ENCODE results near the gene AMFR. TPM values are rescaled to one million over a fixed set of nuclear protein-coding genes. Genes with fewer than 3 reads are reported as not detected.

The AMFR gene
- total and polyA plus RNA-seq, 2 of the 8 experiments (the other 6 are each of a cell fraction or from before 2014, with no cell fraction given), result 18.6 to 21.7 TPM

DNA sequence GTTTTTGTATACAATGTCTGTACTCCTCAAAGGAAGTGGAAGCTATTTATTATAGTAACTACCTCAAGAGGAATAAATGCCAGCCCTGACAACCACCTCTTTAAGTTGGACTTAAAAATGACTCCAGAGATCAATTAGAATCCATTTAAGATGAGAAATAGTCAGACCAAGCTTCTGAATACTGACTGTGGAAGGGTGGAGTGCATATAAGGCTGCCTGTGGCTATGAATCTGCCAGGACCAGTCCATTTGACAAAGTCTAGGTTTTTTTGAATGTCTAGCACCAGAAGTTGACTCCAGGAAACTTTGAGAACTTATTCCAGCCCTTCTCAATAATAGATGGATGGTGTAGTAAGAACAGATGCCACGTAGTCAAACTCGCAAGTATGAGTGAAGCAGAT lies 41.0 kb upstream of the AMFR start (continued):
- TF ChIP-seq, protein P1, sequence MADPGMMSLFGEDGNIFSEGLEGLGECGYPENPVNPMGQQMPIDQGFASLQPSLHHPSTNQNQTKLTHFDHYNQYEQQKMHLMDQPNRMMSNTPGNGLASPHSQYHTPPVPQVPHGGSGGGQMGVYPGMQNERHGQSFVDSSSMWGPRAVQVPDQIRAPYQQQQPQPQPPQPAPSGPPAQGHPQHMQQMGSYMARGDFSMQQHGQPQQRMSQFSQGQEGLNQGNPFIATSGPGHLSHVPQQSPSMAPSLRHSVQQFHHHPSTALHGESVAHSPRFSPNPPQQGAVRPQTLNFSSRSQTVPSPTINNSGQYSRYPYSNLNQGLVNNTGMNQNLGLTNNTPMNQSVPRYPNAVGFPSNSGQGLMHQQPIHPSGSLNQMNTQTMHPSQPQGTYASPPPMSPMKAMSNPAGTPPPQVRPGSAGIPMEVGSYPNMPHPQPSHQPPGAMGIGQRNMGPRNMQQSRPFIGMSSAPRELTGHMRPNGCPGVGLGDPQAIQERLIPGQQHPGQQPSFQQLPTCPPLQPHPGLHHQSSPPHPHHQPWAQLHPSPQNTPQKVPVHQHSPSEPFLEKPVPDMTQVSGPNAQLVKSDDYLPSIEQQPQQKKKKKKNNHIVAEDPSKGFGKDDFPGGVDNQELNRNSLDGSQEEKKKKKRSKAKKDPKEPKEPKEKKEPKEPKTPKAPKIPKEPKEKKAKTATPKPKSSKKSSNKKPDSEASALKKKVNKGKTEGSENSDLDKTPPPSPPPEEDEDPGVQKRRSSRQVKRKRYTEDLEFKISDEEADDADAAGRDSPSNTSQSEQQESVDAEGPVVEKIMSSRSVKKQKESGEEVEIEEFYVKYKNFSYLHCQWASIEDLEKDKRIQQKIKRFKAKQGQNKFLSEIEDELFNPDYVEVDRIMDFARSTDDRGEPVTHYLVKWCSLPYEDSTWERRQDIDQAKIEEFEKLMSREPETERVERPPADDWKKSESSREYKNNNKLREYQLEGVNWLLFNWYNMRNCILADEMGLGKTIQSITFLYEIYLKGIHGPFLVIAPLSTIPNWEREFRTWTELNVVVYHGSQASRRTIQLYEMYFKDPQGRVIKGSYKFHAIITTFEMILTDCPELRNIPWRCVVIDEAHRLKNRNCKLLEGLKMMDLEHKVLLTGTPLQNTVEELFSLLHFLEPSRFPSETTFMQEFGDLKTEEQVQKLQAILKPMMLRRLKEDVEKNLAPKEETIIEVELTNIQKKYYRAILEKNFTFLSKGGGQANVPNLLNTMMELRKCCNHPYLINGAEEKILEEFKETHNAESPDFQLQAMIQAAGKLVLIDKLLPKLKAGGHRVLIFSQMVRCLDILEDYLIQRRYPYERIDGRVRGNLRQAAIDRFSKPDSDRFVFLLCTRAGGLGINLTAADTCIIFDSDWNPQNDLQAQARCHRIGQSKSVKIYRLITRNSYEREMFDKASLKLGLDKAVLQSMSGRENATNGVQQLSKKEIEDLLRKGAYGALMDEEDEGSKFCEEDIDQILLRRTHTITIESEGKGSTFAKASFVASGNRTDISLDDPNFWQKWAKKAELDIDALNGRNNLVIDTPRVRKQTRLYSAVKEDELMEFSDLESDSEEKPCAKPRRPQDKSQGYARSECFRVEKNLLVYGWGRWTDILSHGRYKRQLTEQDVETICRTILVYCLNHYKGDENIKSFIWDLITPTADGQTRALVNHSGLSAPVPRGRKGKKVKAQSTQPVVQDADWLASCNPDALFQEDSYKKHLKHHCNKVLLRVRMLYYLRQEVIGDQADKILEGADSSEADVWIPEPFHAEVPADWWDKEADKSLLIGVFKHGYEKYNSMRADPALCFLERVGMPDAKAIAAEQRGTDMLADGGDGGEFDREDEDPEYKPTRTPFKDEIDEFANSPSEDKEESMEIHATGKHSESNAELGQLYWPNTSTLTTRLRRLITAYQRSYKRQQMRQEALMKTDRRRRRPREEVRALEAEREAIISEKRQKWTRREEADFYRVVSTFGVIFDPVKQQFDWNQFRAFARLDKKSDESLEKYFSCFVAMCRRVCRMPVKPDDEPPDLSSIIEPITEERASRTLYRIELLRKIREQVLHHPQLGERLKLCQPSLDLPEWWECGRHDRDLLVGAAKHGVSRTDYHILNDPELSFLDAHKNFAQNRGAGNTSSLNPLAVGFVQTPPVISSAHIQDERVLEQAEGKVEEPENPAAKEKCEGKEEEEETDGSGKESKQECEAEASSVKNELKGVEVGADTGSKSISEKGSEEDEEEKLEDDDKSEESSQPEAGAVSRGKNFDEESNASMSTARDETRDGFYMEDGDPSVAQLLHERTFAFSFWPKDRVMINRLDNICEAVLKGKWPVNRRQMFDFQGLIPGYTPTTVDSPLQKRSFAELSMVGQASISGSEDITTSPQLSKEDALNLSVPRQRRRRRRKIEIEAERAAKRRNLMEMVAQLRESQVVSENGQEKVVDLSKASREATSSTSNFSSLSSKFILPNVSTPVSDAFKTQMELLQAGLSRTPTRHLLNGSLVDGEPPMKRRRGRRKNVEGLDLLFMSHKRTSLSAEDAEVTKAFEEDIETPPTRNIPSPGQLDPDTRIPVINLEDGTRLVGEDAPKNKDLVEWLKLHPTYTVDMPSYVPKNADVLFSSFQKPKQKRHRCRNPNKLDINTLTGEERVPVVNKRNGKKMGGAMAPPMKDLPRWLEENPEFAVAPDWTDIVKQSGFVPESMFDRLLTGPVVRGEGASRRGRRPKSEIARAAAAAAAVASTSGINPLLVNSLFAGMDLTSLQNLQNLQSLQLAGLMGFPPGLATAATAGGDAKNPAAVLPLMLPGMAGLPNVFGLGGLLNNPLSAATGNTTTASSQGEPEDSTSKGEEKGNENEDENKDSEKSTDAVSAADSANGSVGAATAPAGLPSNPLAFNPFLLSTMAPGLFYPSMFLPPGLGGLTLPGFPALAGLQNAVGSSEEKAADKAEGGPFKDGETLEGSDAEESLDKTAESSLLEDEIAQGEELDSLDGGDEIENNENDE (IDR thresholded peaks at IDR 0.05; ENCODE audit: insufficient replicate concordance, low read length), result no peak
- TF ChIP-seq TCF12 (IDR thresholded peaks at IDR 0.05; ENCODE audit: low read depth, low read length) (no peak), HDAC6 (IDR thresholded peaks at IDR 0.05; ENCODE audit: low read depth, low read length) (no peak), TEAD4 (IDR thresholded peaks at IDR 0.05; ENCODE audit: low read depth, low read length) (no peak), TAF7 (optimal IDR thresholded peaks at IDR 0.05; ENCODE audit: borderline replicate concordance, low read depth, low read length) (no peak), JUND (IDR thresholded peaks at IDR 0.05; ENCODE audit: low read length) (no peak), SAP30 (IDR thresholded peaks at IDR 0.05; ENCODE audit: insufficient read depth, insufficient replicate concordance, low read length) (no peak), PHF8 (conservative IDR thresholded peaks at IDR 0.05; ENCODE audit: low read depth, low read length) (no peak), BACH1 (IDR thresholded peaks at IDR 0.05; ENCODE audit: low read length) (no peak), SP4 (IDR thresholded peaks at IDR 0.05; ENCODE audit: low read length) (no peak), POU5F1 (IDR thresholded peaks at IDR 0.05; ENCODE audit: low read depth, low read length) (no peak), KDM5A (IDR thresholded peaks at IDR 0.05; ENCODE audit: low read length) (no peak), RXRA (IDR thresholded peaks at IDR 0.05; ENCODE audit: insufficient read depth, low read depth, low read length) (no peak)
